K562 (cell line): ENCODE measurements around the gene EML3. TPM values are rescaled to one million over a fixed set of nuclear protein-coding genes. Genes with fewer than 3 reads are reported as not detected.
A peak's percentile ranks its signal among the peaks of the same experiment; 100 is the strongest.

Source experiments
- ATAC-seq: fragments of 200-7000 bp; cut with Tn5 transposase; 3 replicates; pipeline ENCODE4 v1.9.1; 2020; ENCODE audit warnings: moderate library complexity
- BruUV-seq: library from RNA; stranded (reverse); fragments of 400-500 nt; replicated peaks from 2 replicates; lab custom pipeline; 2021; lab: Mats Ljungman, UMichigan
- CTCF ChIA-PET: fragments of 300-600 bp; formaldehyde crosslinking; extraction: SDS; loops from one replicate; lab custom pipeline; 2021; ENCODE audit warnings: low intra/inter-chr PET ratio; lab: Yijun Ruan, JAX
- POLR2A ChIA-PET: fragments of 300-600, 350-650 bp; sonication (Branson Sonifier 250); formaldehyde crosslinking; extraction: SDS; loops from one replicate; lab custom pipeline; 2021; ENCODE audit warnings: antibody characterized with exemption, inconsistent platforms; lab: Yijun Ruan, JAX
- DNase-seq, 4 experiments: peaks; one replicate each; pipeline versions ENCODE4 v3.0.0 to v3.0.0-alpha.2; 2011 to 2018; ENCODE audit warnings: low spot score in 3 of 4, mixed read lengths in 3 of 4; ENCODE audit errors: extremely low read depth in 1 of 4
- FAIRE-seq: peaks from 2 replicates; lab custom pipeline; 2011; peaks lifted over from hg19 to GRCh38; lab: Jason Lieb, UNC
- H2AFZ ChIP-seq: 2 replicates; pipeline ENCODE4 v1.6.0; 2011; ENCODE audit warnings: low read depth, low read length, control low read depth, inconsistent platforms
- H3K27ac ChIP-seq: fragments of 200-600 bp; 3 replicates; pipeline ENCODE4 v1.8.0; 2011; ENCODE audit warnings: low read depth, mild to moderate bottlenecking, control low read depth, inconsistent platforms, low read length, moderate library complexity, mixed read lengths; ENCODE audit errors: extremely low read depth
- H3K27me3 ChIP-seq, 2 experiments: fragments of 300-600 bp in 1 of 2; 2 replicates in 1 of 2; 3 replicates in 1 of 2; pipeline versions ENCODE4 v1.6.0 to v1.8.0; 2011; ENCODE audit warnings: inconsistent platforms in 2 of 2, low read length in 2 of 2, mild to moderate bottlenecking in 1 of 2, mixed read lengths in 1 of 2, moderate library complexity in 1 of 2; ENCODE audit not compliant: control insufficient read depth in 2 of 2, insufficient read depth in 2 of 2
- H3K36me3 ChIP-seq: fragments of 300-600 bp; 3 replicates; pipeline ENCODE4 v1.8.0; 2011; ENCODE audit warnings: mild to moderate bottlenecking, low read length, inconsistent platforms; ENCODE audit not compliant: control insufficient read depth, insufficient read depth
- H3K4me1 ChIP-seq, 2 experiments: fragments of 200-600 bp in 1 of 2; replicated peaks in 1 of 2; 2 replicates in 1 of 2; 3 replicates in 1 of 2; pipeline versions ENCODE4 v1.5.1 to v1.8.0; 2011; ENCODE audit warnings: inconsistent platforms in 2 of 2, low read length in 2 of 2, mild to moderate bottlenecking in 1 of 2, mixed read lengths in 1 of 2, moderate library complexity in 1 of 2; ENCODE audit not compliant: control insufficient read depth in 2 of 2, insufficient read depth in 2 of 2
- H3K4me2 ChIP-seq: 2 replicates; pipeline ENCODE4 v1.6.1; 2011; ENCODE audit warnings: low read length, control low read depth, inconsistent platforms, mixed read lengths; ENCODE audit not compliant: insufficient read depth
- H3K4me3 ChIP-seq: fragments of 200-600 bp; sonication (generic), shearing (Covaris generic); 2 replicates; pipeline ENCODE4 v1.5.1; 2016; ENCODE audit warnings: control low read depth, inconsistent platforms
- H3K79me2 ChIP-seq: fragments of 200-600 bp; 3 replicates; pipeline ENCODE4 v1.8.0; 2011; ENCODE audit warnings: low read length, inconsistent platforms; ENCODE audit not compliant: control insufficient read depth, insufficient read depth
- H3K9ac ChIP-seq, 2 experiments: 2 replicates each; pipeline versions ENCODE4 v1.6.0 to v1.6.1; 2011; ENCODE audit warnings: low read depth in 2 of 2, low read length in 2 of 2, control low read depth in 1 of 2, inconsistent platforms in 1 of 2, mild to moderate bottlenecking in 1 of 2, mixed read lengths in 1 of 2; ENCODE audit not compliant: insufficient read depth in 1 of 2
- H3K9me1 ChIP-seq: one replicate; pipeline ENCODE4 v1.6.0; 2011; ENCODE audit warnings: inconsistent platforms, mild to moderate bottlenecking, low read length, moderate library complexity; ENCODE audit not compliant: control insufficient read depth, insufficient read depth
- H3K9me3 ChIP-seq: replicated peaks from 2 replicates; pipeline ENCODE4 v1.5.1; 2011; ENCODE audit warnings: low read depth, low read length, inconsistent platforms; ENCODE audit not compliant: control insufficient read depth, insufficient read depth
- H4K20me1 ChIP-seq: replicated peaks from 2 replicates; pipeline ENCODE4 v1.6.1; 2011; ENCODE audit warnings: low read length, inconsistent platforms, mixed read lengths; ENCODE audit not compliant: control insufficient read depth, insufficient read depth
- BCOR ChIP-seq: fragments of 450-650 bp; IDR thresholded peaks from 2 replicates; pipeline ENCODE4 v1.6.1; 2016
- DDX20 ChIP-seq: fragments of 450-650 bp; IDR thresholded peaks from 2 replicates; pipeline ENCODE4 v1.6.1; 2016; ENCODE audit warnings: missing genetic modification characterization, low read depth, mild to moderate bottlenecking, missing compliant biosample characterization, moderate library complexity
- FOXM1 ChIP-seq, 2 experiments: fragments of 450-650 bp in 1 of 2; sonication (generic) in 1 of 2; formaldehyde crosslinking in 1 of 2; IDR thresholded peaks; 2 replicates each; pipeline versions ENCODE4 v1.6.1 to v1.9.0; 2017 to 2022; ENCODE audit warnings: low read depth in 2 of 2, mild to moderate bottlenecking in 2 of 2, missing genetic modification reagents in 1 of 2, moderate library complexity in 1 of 2
- JUN ChIP-seq, 2 experiments: sonication (generic) in 1 of 2; formaldehyde crosslinking in 1 of 2; IDR thresholded peaks; 2 replicates each; pipeline versions ENCODE4 v1.6.1 to v1.8.0; 2012 to 2022; ENCODE audit warnings: borderline replicate concordance in 2 of 2, mild to moderate bottlenecking in 2 of 2, improper control_type of control experiment in 1 of 2, low read depth in 1 of 2, low read length in 1 of 2, missing genetic modification reagents in 1 of 2
- MED1 ChIP-seq: sonication (generic); formaldehyde crosslinking; IDR thresholded peaks from 2 replicates; pipeline ENCODE4 v1.8.1; 2023; ENCODE audit warnings: missing genetic modification reagents, borderline replicate concordance
- MNT ChIP-seq, 2 experiments: fragments of 450-650 bp; conservative IDR thresholded peaks; 2 replicates each; pipeline ENCODE4 v1.6.1; 2017; ENCODE audit warnings: mild to moderate bottlenecking in 2 of 2, moderate library complexity in 2 of 2
- NFE2L1 ChIP-seq: fragments of 450-650 bp; IDR thresholded peaks from 2 replicates; pipeline ENCODE4 v1.6.1; 2016; ENCODE audit warnings: missing genetic modification characterization, low read depth, mild to moderate bottlenecking, missing compliant biosample characterization, moderate library complexity, borderline replicate concordance
- RERE ChIP-seq: sonication (generic); formaldehyde crosslinking; IDR thresholded peaks from 2 replicates; pipeline ENCODE4 v1.8.0; 2023; ENCODE audit warnings: missing genetic modification reagents, mild to moderate bottlenecking, borderline replicate concordance
- SLC30A9 ChIP-seq: fragments of 250-450 bp; sonication (Bioruptor Pico); IDR thresholded peaks from 2 replicates; pipeline ENCODE4 v1.8.0; 2022; ENCODE audit warnings: mild to moderate bottlenecking, moderate library complexity
- ZBTB17 ChIP-seq: fragments of 450-650 bp; formaldehyde crosslinking; IDR thresholded peaks from 2 replicates; pipeline ENCODE4 v1.4.0; 2020; ENCODE audit warnings: mild to moderate bottlenecking
- ZNF133 ChIP-seq: fragments of 250-450 bp; sonication (Bioruptor Pico); IDR thresholded peaks from 2 replicates; pipeline ENCODE4 v1.4.0; 2020; ENCODE audit warnings: mild to moderate bottlenecking
- ZNF212 ChIP-seq: fragments of 450-650 bp; formaldehyde crosslinking; IDR thresholded peaks from 2 replicates; pipeline ENCODE4 v1.4.0; 2020; ENCODE audit warnings: mild to moderate bottlenecking
- ZNF316 ChIP-seq: fragments of 450-650 bp; IDR thresholded peaks from 2 replicates; pipeline ENCODE4 v1.6.1; 2016
- ZNF408 ChIP-seq: fragments of 250-450 bp; sonication (Bioruptor Pico); IDR thresholded peaks from 2 replicates; pipeline ENCODE4 v1.4.0; 2020; ENCODE audit warnings: low read depth, mild to moderate bottlenecking, moderate library complexity
- WGBS: fragments of 100-300 bp; shearing (Covaris generic); methylation state at CpG from one replicate; pipeline ENCODE4 v1.1.6; 2016; ENCODE audit warnings: low coverage, mixed read lengths; ENCODE audit not compliant: insufficient coverage; ENCODE audit errors: missing lambda C conversion rate; 5-methylcytosine and 5-hydroxymethylcytosine counted together
- in situ Hi-C: fragments of 300-500 bp; cut with MboI; formaldehyde crosslinking; loops from 4 replicates; pipeline ENCODE4 v1.15.0; 2018; ENCODE audit warnings: inconsistent platforms, mixed read lengths
- intact Hi-C: fragments of 100-400 bp; cut with micrococcal nuclease; formaldehyde crosslinking; loops from 2 replicates; pipeline ENCODE4 v1.14.2; 2022
- polyA plus RNA-seq, 8 experiments: library from polyadenylated mRNA; depleted of rRNA in 4 of 8; stranded (reverse) in 5 of 8; unstranded in 3 of 8; fragments of >200 nt; fragmentation: Nextera tagmentation in 2 of 8; fragmentation: Illumina TruSeq in 1 of 8; extraction: Ambion mirVana in 2 of 8; extraction: Trizol in 1 of 8; gene quantifications; 2 replicates each; pipeline versions ENCODE4 v1.2.1 to v1.2.3, GENCODE V29; 2011 to 2014; ENCODE audit warnings: inconsistent platforms in 1 of 8, missing spikeins in 1 of 8
- total RNA-seq, 7 experiments: library from RNA; depleted of rRNA in 6 of 7; stranded (reverse); fragments of >200 nt in 6 of 7; fragmentation: Illumina TruSeq in 2 of 7; extraction: Trizol in 2 of 7; gene quantifications; 2 replicates each; pipeline versions ENCODE4 v1.2.1 to v1.2.3, GENCODE V29; 2011 to 2021; ENCODE audit warnings: low replicate concordance in 1 of 7

The EML3 gene
- total and polyA plus RNA-seq, 9 of the 15 experiments (the other 6 are each of a cell fraction or from before 2014, with no cell fraction given), result 0.32 to 90.5 (median 26.4) TPM

GRCh38 chr11:62614275-62614674 is 1.7 kb upstream of the EML3 start (continued):
- no peak for TF ChIP-seq DDX20
- no peak for TF ChIP-seq BCOR
- TF ChIP-seq ZNF133 (CRISPR knock-in tag), result no peak
- peak; percentile 76 for TF ChIP-seq ZNF316
- no peak for TF ChIP-seq ZBTB17 (CRISPR knock-in tag)
- TF ChIP-seq SLC30A9 (CRISPR knock-in tag), result no peak
- no peak for TF ChIP-seq NFE2L1
- TF ChIP-seq ZNF408 (CRISPR knock-in tag), result no peak

DNA sequence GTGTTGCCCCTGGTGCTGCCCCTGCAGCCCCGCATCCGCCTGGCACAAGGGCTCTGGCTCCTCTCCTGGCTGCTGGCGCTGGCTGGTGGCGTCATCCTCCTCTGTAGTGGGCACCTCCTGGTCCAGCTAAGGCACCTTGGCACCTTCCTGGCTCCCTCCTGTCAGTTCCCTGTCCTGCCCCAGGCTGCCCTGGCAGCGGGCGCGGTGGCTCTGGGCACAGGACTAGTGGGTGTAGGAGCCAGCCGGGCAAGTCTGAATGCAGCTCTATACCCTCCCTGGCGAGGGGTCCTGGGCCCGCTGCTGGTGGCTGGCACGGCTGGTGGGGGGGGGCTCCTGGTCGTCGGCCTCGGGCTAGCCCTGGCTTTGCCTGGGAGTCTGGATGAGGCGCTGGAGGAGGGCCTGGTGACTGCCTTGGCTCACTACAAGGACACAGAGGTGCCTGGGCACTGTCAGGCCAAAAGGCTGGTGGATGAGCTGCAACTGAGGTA is 760 bp upstream of the EML3 start:
- intact Hi-C loops, result loop anchor here (2.0 to 5.0 kb wide), 2 partner anchors 33 to 79 kb away; partner anchors contain the start of gene GANAB
- H3K36me3 ChIP-seq, result peaks cover 52% of the 10 kb centered on the region
- H3K27me3 ChIP-seq, result no peaks in the 10 kb centered on the region
- peak overlapping the region; percentile 43; the same call in 2 of the 3 replicates for H3K27ac ChIP-seq
- 0 out of 2 replicates have a peak, but pooled peaks cover 5% of the 10 kb centered on the region for H4K20me1 ChIP-seq
- in situ Hi-C loops, result no loop called here
- no peak for FAIRE-seq
- CTCF ChIA-PET, result interaction anchor here (0.8 to 2.6 kb wide), 4 partner anchors 33 to 219 kb away, joined by 3 to 17 read pairs (median 3); partner anchors contain the start of gene GANAB
- H3K4me3 ChIP-seq, result no peak overlapping the region
- BruUV-seq, result no TSS peak
- no peak for ATAC-seq
- POLR2A ChIA-PET, result interaction anchor here (0.9 kb wide), 1 partner anchor 39 kb away, joined by 3 read pairs; no protein-coding TSS in a partner anchor
- no peak overlapping the region for H3K4me2 ChIP-seq
- WGBS, result 64% methylated on average over 9 of the region's 15 CpGs
- H3K9me3 ChIP-seq, result no peaks in the 10 kb centered on the region
- peak overlapping the region in 1 of 2 experiments; percentile 93; a peak in 1 of 4 replicates for H3K9ac ChIP-seq
- H3K9me1 ChIP-seq, result peaks cover 2% of the 10 kb centered on the region
- peaks cover 29 to 65% of the 10 kb centered on the region in 2 experiments for H3K4me1 ChIP-seq
- H2AFZ ChIP-seq, result no peak overlapping the region
- DNase-seq, result no peak
- H3K79me2 ChIP-seq, result peaks cover 23% of the 10 kb centered on the region
- TF ChIP-seq JUN (IDR thresholded peaks at IDR 0.05; ENCODE audit: borderline replicate concordance, low read depth, low read length) (no peak), JUN (CRISPR knock-in tag; IDR thresholded peaks at IDR 0.05; ENCODE audit: borderline replicate concordance) (no peak), ZNF212 (CRISPR knock-in tag) (no peak), MED1 (CRISPR knock-in tag) (0 out of 2 replicates have a peak, but pooled peaks have one; percentile 13), MNT (conservative IDR thresholded peaks at IDR 0.05) (no peak), RERE (CRISPR knock-in tag) (no peak), FOXM1 (IDR thresholded peaks at IDR 0.05; ENCODE audit: low read depth) (no peak), FOXM1 (CRISPR knock-in tag; IDR thresholded peaks at IDR 0.05; ENCODE audit: low read depth) (no peak)
